MCF 10A (cell line): ENCODE results near the gene DGUOK. TPM values are rescaled to one million over a fixed set of nuclear protein-coding genes. Genes with fewer than 3 reads are reported as not detected.
"Not testable (repeated sequence)": the region's sequence is repeated elsewhere in the genome, so short reads cannot be mapped to it uniquely, and the experiment has no call there.

Experiments
- BruUV-seq: library from RNA; stranded (reverse); fragments of 400-500 nt; replicated peaks from 2 replicates; lab custom pipeline; 2021; lab: Mats Ljungman, UMichigan
- CTCF ChIA-PET: fragments of 300-600 bp; sonication (Branson Sonifier 250); formaldehyde crosslinking; extraction: SDS; loops from one replicate; lab custom pipeline; 2021; ENCODE audit warnings: antibody characterized with exemption, inconsistent platforms; lab: Yijun Ruan, JAX
- POLR2A ChIA-PET: fragments of 300-600, 350-650 bp; sonication (Branson Sonifier 250); formaldehyde crosslinking; extraction: SDS; loops from one replicate; lab custom pipeline; 2020; ENCODE audit warnings: antibody characterized with exemption, inconsistent platforms; lab: Yijun Ruan, JAX
- DNase-seq: peaks from one replicate; pipeline ENCODE4 v3.0.0-alpha.2; 2018; ENCODE audit not compliant: unreplicated experiment
- H3K27ac Mint-ChIP-seq: one replicate; pipeline ENCODE4 v1.8.0; 2022; ENCODE audit warnings: mild to moderate bottlenecking, low read depth, mixed read lengths; ENCODE audit not compliant: unreplicated experiment
- H3K27me3 Mint-ChIP-seq: one replicate; pipeline ENCODE4 v1.8.0; 2022; ENCODE audit warnings: mixed read lengths; ENCODE audit not compliant: insufficient read depth, unreplicated experiment
- H3K36me3 Mint-ChIP-seq: one replicate; pipeline ENCODE4 v1.8.0; 2022; ENCODE audit warnings: mild to moderate bottlenecking, moderate library complexity, mixed read lengths; ENCODE audit not compliant: insufficient read depth, unreplicated experiment
- H3K4me1 Mint-ChIP-seq: one replicate; pipeline ENCODE4 v1.8.0; 2022; ENCODE audit warnings: mixed read lengths; ENCODE audit not compliant: insufficient read depth, unreplicated experiment
- H3K4me3 Mint-ChIP-seq: one replicate; pipeline ENCODE4 v1.8.0; 2022; ENCODE audit warnings: mild to moderate bottlenecking, moderate library complexity, mixed read lengths; ENCODE audit not compliant: unreplicated experiment
- H3K9me3 Mint-ChIP-seq: one replicate; pipeline ENCODE4 v1.8.0; 2022; ENCODE audit warnings: mixed read lengths; ENCODE audit not compliant: unreplicated experiment
- CTCF ChIP-seq: fragments of 200-600 bp; IDR thresholded peaks from one replicate; pipeline ENCODE4 v1.8.0; 2022; ENCODE audit warnings: antibody characterized with exemption, mild to moderate bottlenecking; ENCODE audit not compliant: unreplicated experiment
- intact Hi-C: fragments of 100-400 bp; cut with micrococcal nuclease; formaldehyde crosslinking; loops from 2 replicates; pipeline ENCODE4 v1.14.1; 2022
- total RNA-seq: library from RNA; stranded (reverse); gene quantifications from 2 replicates; pipeline ENCODE4 v1.2.3, GENCODE V29; 2022

DGUOK gene
- total RNA-seq, 1 experiment from 2014 or later = 92.3 TPM

GRCh38 chr2:73939419-73939818 is 12.7 kb downstream of the DGUOK start:
- Mint-ChIP-seq H3K27me3 (no peaks in the 10 kb centered on the region), H3K4me1 (peaks cover 38% of the 10 kb centered on the region), H3K27ac (peak overlapping the region; percentile 91), H3K4me3 (peak overlapping the region; percentile 30), H3K9me3 (no peaks in the 10 kb centered on the region), H3K36me3 (peaks cover 72% of the 10 kb centered on the region)
- DNase-seq = peak; percentile 91
- intact Hi-C loops = loop anchor here (1.0 to 5.0 kb wide), 4 partner anchors 43 to 207 kb away; partner anchors contain the start of genes BOLA3 and TET3
- TF ChIP-seq CTCF = peak; percentile 54
- CTCF ChIA-PET = interaction anchor here (0.5 to 2.5 kb wide), 15 partner anchors 9 to 395 kb away, joined by 3 to 10 read pairs (median 4); partner anchors contain the start of gene STAMBP
- BruUV-seq = no TSS peak
- POLR2A ChIA-PET = interaction anchor here (0.5 to 3.4 kb wide), 12 partner anchors 12 to 137 kb away, joined by 3 to 30 read pairs (median 5); partner anchors contain the start of genes DGUOK, STAMBP and TET3

- BruUV-seq, H3K9me3 Mint-ChIP-seq, DNase-seq, H3K27me3 Mint-ChIP-seq, intact Hi-C loops: not testable (repeated sequence)
- Mint-ChIP-seq H3K36me3 (peaks cover 75% of the 10 kb centered on the region), H3K4me3 (peak overlapping the region; percentile 30), H3K4me1 (peaks cover 42% of the 10 kb centered on the region), H3K27ac (peak overlapping the region; percentile 91)
- POLR2A ChIA-PET = interaction anchor here (3.0 kb wide), 1 partner anchor 112 kb away, joined by 12 read pairs; the partner anchor contains the start of gene STAMBP
- CTCF ChIA-PET = interaction anchor here (1.4 to 2.5 kb wide), 3 partner anchors 107 to 114 kb away, joined by 4 to 10 read pairs (median 6); partner anchors contain the start of gene STAMBP
These were observed 13.4 kb downstream of the DGUOK start for GRCh38 chr2:73940066-73940465.

GRCh38 chr2:73942664-73943063 is 16.0 kb downstream of the DGUOK start:
- no peaks in the 10 kb centered on the region for H3K9me3 Mint-ChIP-seq
- no TSS peak for BruUV-seq
- peaks cover 26% of the 10 kb centered on the region for H3K4me1 Mint-ChIP-seq
- no peaks in the 10 kb centered on the region for H3K27me3 Mint-ChIP-seq
- H3K4me3 Mint-ChIP-seq = no peak overlapping the region
- ChIA-PET CTCF (interaction anchor here (0.7 kb wide), 1 partner anchor 187 kb away, joined by 3 read pairs; no protein-coding TSS in a partner anchor), POLR2A (interaction anchor here (1.0 kb wide), 1 partner anchor 17 kb away, joined by 5 read pairs; no protein-coding TSS in a partner anchor)
- no peak overlapping the region for H3K27ac Mint-ChIP-seq
- DNase-seq = no peak
- TF ChIP-seq CTCF = no peak
- intact Hi-C loops = no loop called here
- peaks cover 80% of the 10 kb centered on the region for H3K36me3 Mint-ChIP-seq

- DNase-seq = no peak
- CTCF ChIA-PET = interaction anchor here (0.6 to 0.9 kb wide), 2 partner anchors 12 to 24 kb away, joined by 3 read pairs; no protein-coding TSS in a partner anchor
- H3K4me1 Mint-ChIP-seq = peaks cover 17% of the 10 kb centered on the region
- intact Hi-C loops = no loop called here
- no peaks in the 10 kb centered on the region for H3K27me3 Mint-ChIP-seq
- TF ChIP-seq CTCF = no peak
- H3K4me3 Mint-ChIP-seq = no peak overlapping the region
- POLR2A ChIA-PET = interaction anchor here (0.7 to 1.8 kb wide), 3 partner anchors 9 to 21 kb away, joined by 4 to 9 read pairs (median 6); no protein-coding TSS in a partner anchor
- no peak overlapping the region for H3K27ac Mint-ChIP-seq
- BruUV-seq = no TSS peak
- no peaks in the 10 kb centered on the region for H3K9me3 Mint-ChIP-seq
- H3K36me3 Mint-ChIP-seq = peaks cover 96% of the 10 kb centered on the region
These were observed 18.0 kb downstream of the DGUOK start for GRCh38 chr2:73944714-73945113.
